Activated CD4-positive, alpha-beta T cell treated with anti-CD3 and anti-CD28 coated beads, Interleukin-2, amount 50 U/mL, for 24 hours (primary cell): ENCODE data around the gene IGSF9B.

ENCODE experiments used
- DNase-seq, 2 donors: peaks; one replicate each; pipeline ENCODE4 v3.0.0-alpha.2; 2020; ENCODE audit warnings: low read depth in 1 of 2, low spot score in 1 of 2

Gene IGSF9B

DNA sequence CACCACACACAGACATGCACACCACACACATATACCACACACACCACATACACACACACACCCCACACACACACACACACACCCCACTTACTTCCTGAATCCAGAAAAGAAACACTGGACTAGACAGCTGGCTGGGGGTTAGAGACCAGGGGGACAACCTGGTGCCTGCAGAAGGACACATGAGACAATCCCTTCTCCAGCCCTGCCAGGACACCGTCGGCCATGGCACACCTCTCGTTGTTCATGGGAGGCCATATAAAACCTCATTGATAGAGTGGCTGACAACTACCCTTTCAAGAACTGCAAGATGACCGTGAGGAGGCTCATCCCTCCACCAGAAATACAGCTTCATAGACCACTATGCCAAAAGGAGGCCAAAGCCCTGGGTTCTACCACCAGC lies 54.3 kb downstream of the IGSF9B start:
- DNase-seq, result no peak

DNA sequence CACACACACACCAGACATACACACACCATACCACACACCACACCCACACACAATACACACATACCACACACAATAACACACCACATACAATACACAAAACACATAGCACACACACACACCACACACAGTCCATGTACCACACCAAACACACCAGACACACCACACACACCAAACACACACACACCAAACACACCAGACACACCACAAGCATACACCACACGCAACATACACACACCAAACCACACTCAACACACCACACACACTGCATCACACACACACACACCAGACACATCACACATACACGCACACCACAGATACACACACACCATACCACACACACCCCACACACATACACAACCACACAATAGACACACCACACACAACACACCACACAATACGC lies 54.8 kb downstream of the IGSF9B start:
- DNase-seq, result no peak

- DNase-seq, result no peak
These were observed 55.5 kb downstream of the IGSF9B start for GRCh38 chr11:133901316-133901715.

- DNase-seq, result no peak
These were observed 56.3 kb downstream of the IGSF9B start for GRCh38 chr11:133900176-133901105.

GRCh38 chr11:133898770-133899115 lies 58.0 kb downstream of the IGSF9B start:
- DNase-seq, result no peak

DNA sequence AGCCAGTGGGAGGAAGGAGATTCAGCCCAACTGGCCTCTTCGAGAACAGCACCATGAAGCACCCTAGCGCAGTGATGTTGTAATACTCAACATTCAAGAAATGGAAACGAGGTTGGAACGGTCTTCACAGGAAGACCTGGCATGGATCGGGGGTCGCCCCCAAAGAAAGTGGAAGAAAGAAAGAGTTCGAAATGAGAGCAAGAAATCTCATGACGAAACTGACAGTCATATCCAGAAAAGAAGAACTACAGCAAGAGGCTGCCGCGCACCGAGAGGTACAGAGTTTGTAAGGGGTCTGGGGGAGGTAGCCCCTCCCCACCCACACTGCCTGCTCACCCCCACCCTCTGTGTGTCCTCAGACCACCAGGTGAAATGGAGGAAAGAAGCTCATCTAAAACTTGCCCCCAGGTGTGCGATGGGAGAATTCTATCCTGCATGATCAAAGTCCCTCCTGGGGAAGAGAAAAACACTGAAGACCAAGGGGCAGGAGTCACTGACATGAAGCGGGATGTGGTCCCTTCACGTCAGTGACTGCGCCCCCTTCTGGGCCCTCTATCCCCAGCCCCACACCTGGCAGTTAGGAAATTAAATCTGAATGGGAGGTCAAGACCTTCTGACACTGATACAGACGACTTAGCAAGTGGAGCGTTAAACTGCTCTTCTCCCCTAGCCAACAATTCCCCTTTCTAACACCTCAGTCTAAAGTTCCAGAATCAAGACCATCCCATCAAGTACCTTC lies 58.6 kb downstream of the IGSF9B start:
- no peak for DNase-seq

GRCh38 chr11:133897331-133897650 lies 59.5 kb downstream of the IGSF9B start:
- no peak for DNase-seq

DNA sequence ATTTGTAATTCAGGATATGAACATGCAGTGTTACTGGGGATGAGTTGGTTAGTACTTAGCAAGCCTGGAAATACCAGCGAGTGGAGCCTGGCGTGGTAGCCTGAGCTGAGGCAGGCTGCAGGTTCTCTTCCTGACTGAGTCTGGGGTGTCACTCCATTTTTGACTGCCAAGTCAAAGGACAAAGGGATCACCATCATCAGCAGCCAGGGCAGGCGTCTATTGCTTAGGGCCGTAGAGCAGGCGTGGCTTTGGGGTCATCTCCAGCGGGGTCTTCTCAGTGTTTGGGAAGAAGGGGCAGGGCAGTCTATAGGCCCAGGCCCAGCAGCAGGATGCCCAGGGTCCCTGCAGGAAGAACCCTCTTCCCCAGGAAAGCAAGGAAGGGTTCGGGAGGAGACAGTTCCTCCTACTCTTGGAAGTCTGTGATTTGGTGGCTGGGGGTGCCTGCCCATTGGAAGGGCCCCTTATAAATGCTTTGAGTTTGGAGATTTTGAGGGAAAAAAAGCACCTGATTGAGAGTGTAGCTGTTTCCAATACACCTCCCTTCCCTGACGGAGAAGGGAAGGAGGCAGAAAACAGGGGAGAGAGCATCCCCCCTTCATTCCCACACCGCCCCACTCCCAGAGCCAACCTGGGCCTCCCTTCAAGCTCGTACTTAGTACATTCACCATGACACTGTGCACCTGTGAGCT lies 60.0 kb downstream of the IGSF9B start:
- DNase-seq, result no peak

GRCh38 chr11:133896028-133896427 lies 60.7 kb downstream of the IGSF9B start:
- DNase-seq, result no peak

DNA sequence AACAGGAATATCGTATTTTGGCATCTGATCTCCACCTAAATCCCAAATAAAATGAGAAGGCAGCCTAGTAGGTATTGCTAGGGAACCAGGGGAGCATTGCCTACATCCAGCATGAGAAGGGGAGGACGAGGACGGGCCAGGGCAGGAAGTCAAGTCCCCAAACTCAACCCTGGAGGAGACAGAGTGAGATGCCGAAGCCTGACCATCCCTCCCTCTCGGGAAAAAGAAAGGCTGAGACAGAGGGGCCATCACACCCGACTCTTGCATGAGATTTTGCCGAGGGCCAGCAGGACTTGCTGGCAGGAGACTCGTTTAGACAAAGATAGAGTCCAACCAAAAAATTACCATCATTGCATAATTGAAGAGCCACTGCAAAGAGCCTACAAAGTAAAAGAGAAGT lies 61.2 kb downstream of the IGSF9B start:
- DNase-seq, result no peak

DNA sequence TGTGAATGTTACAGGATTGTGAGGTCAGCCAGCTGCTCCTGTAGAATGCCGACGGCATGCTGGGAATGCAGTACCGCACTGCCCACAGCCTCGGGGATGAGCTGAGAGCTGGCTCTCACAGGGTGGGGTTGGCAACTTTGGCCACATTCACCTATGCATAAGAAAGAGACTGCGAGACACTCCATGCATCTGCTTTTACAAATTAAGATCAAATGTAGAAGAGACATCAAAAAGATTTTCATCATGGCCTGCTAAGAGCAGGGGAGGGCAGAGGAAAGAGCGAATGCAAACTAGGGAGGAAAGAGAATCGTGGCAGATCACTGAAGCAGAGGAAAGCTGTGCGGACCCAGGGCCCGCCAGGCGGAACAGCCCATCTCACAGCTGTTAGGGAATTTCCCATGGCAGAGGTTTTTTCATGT lies 61.7 kb downstream of the IGSF9B start:
- no peak for DNase-seq

- no peak for DNase-seq
These were observed 63.4 kb downstream of the IGSF9B start for GRCh38 chr11:133893381-133893780.

- no peak for DNase-seq
These were observed 64.0 kb downstream of the IGSF9B start for GRCh38 chr11:133892584-133893380.

- no peak for DNase-seq
These were observed 64.6 kb downstream of the IGSF9B start for GRCh38 chr11:133892126-133892525.

DNA sequence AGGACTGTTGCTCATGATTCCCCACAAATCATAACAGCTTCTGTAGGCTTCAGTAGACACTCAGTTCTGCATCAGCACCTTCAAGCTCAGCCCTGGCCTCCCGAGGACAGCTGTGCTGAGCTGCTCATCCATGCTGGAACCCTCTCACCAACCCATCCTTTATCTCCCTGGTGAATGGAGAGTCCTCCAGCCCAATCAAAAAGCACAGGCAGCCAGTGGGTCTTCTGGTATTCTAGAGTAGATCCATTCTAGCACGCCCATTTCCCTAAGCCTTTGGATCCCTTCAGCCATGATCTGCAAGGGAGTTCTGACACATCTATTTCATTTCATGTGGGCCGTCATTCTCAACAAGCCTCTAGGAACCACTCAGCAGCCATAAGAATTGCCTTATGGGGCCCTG lies 66.9 kb downstream of the IGSF9B start:
- no peak for DNase-seq

DNA sequence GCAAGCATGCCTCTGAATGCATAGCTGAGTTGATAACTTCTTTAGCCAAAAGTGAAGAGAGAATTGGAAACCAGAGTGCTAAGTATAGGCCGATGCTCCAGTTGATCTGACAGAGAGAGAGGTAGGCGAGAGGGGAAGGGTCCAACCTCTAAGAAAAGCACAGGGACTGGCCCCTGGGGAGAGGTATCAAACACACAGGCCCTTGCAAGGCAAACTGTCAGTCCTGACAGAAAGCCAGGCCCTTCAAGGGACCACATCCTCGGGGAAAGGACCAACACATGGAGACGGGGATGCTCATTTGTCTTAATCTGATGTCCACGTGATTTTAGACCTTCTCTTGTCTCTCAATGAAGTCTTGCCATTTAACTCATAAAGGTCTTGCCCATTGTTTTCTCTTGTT lies 67.6 kb downstream of the IGSF9B start:
- DNase-seq, result no peak

DNA sequence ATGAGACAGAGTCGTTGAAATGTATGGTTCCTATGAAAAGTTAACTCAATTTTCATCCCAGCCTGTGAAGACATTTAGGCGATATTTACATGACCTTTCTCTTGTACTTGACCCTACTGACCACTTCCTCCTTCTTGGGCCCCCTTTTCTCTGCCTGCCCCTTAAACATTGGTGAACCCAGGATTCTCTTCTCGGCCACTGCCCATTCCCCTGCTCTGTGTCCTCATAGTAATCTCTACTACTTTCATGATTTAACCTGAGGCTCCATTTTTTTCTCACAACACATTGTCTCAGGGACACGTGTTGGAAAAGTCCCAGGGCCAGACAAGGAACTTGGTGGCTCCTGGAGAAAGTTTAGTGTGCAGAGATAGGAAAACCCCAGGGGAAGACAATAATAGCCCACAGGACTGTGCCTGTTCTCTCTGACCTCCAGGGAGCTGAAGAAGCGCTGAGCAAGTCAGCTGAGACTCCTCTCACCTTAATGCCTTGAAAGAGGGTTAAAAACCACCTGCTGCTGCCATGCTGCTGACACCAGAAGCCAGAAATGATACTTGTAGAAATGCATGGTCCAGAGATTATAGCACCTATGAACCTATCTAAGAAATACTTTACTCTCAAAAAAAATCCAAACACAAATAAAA lies 69.0 kb downstream of the IGSF9B start:
- DNase-seq, result no peak

DNA sequence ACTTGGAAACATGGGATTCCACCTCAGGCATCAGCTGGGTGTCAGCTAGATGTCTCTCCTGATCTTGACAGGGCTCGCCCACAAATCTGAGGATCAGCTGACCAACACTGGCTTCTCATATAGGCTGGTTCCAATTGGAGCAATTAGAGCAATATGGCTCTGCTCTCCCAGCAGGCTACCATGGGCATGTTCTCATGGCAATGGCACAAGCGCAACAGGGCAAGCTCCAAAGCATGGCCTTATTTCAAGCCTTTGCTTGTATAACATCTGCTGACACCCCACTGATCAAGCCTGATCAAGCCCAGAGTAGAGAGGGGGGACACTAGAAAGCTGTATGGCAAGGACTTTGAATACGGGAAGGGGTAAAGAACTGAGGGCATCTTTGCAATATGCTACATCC lies 70.7 kb downstream of the IGSF9B start:
- no peak for DNase-seq

GRCh38 chr11:133872160-133872559 lies 84.6 kb downstream of the IGSF9B start:
- DNase-seq, result no peak

DNA sequence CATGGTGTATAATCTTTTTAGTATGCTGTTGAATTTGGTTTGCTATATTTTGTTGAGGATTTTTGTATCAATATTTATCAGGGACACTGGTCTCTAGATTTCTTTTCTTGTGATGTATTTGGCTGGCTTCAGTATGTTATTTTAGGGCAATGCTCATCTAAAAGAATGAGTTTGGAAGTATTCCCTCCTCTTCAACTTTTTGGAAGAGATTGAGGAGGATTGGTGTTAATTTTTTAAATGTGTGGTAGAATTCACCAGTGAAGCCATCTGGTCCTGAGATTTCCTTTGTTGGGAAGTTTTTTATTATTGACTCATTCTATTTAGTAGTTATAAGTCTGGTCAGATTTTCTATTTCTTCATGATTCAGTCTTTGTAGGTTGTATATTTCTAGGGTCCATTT lies 89.3 kb downstream of the IGSF9B start:
- DNase-seq, result no peak

DNA sequence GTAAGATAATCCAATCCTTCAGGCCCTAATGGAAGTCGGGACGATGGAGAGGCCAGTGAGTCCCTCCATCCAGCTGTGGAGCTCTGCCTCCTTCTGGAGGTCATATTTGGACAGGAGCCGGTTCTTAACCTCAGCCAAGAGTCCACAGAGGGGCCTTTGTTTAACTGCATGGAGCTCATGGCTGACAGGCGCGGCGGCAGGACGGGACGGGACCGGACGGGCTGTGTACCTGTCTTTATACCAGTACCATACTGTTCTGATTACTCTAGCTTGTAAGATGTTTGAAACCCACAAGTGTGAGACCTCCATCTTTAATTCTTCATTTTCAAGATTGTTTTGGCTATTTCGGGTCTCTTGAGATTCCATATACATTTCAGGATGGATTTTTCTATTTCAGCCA lies 91.3 kb downstream of the IGSF9B start:
- no peak for DNase-seq
